B cell (primary cell): ENCODE data around the gene GLI1.

Source experiments
- CTCF ChIP-seq: fragments of 200-600 bp; IDR thresholded peaks from one replicate; pipeline ENCODE4 v1.8.0; 2022; ENCODE audit warnings: antibody characterized with exemption, mild to moderate bottlenecking
- EZH2 ChIP-seq: IDR thresholded peaks from 2 replicates; pipeline ENCODE4 v1.6.1; 2012; ENCODE audit warnings: borderline replicate concordance, low read depth, mild to moderate bottlenecking, moderate library complexity, low read length; ENCODE audit not compliant: insufficient read depth, poor library complexity, severe bottlenecking

- TF ChIP-seq CTCF (no peak), EZH2 (no peak)
Measured at GRCh38 chr12:57512665-57513064, 53.1 kb downstream of the GLI1 start.
